COLO829 (cell line): ENCODE results near the gene ZFYVE21.
"Not testable (repeated sequence)": the region's sequence is repeated elsewhere in the genome, so short reads cannot be mapped to it uniquely, and the experiment has no call there.

Experiments
- DNase-seq: peaks from one replicate; pipeline ENCODE4 v3.0.0; 2012; ENCODE audit warnings: low spot score

Gene ZFYVE21

GRCh38 chr14:103763730-103764488, 48.3 kb downstream of the ZFYVE21 start:
- no peak for DNase-seq

GRCh38 chr14:103765526-103765925, 49.9 kb downstream of the ZFYVE21 start:
- DNase-seq, result no peak

GRCh38 chr14:103767336-103767894, 51.8 kb downstream of the ZFYVE21 start:
- DNase-seq, result no peak

- DNase-seq, result no peak
Observed at GRCh38 chr14:103770500-103770899, 54.9 kb downstream of the ZFYVE21 start.

GRCh38 chr14:103770902-103771301, 55.3 kb downstream of the ZFYVE21 start:
- DNase-seq, result no peak

- DNase-seq, result no peak
Observed at GRCh38 chr14:103772078-103772712, 56.6 kb downstream of the ZFYVE21 start.

GRCh38 chr14:103773521-103773920, 57.9 kb downstream of the ZFYVE21 start:
- no peak for DNase-seq

- DNase-seq, result no peak
Observed at GRCh38 chr14:103775506-103775905, 59.9 kb downstream of the ZFYVE21 start.

GRCh38 chr14:103776319-103776718, 60.7 kb downstream of the ZFYVE21 start:
- not testable (repeated sequence) for DNase-seq

GRCh38 chr14:103782376-103782775, 66.8 kb downstream of the ZFYVE21 start:
- no peak for DNase-seq
